ENCODE data around the gene NARF. TPM values are rescaled to one million over a fixed set of nuclear protein-coding genes. Genes with fewer than 3 reads are reported as not detected.
"Not testable (repeated sequence)": the region's sequence is repeated elsewhere in the genome, so short reads cannot be mapped to it uniquely, and the experiment has no call there.

Gene NARF
- polyA plus RNA-seq, 4 donors, result 73.4 to 77.4 (median 74.8) TPM

- no peak for DNase-seq (ENCODE audit: low read depth in 4 of 4, low spot score in 3 of 4)
Observed at GRCh38 chr17:82495844-82496528, 37.4 kb downstream of the NARF start.

GRCh38 chr17:82496529-82497434, 38.2 kb downstream of the NARF start:
- peak; percentile 86 to 90 (median 87) for DNase-seq (ENCODE audit: low read depth in 4 of 4, low spot score in 3 of 4)

GRCh38 chr17:82497483-82498405, 39.2 kb downstream of the NARF start:
- peak in 1 of 4 donors; percentile 39 for DNase-seq (ENCODE audit: low read depth in 4 of 4, low spot score in 3 of 4)

- no peak for DNase-seq (ENCODE audit: low read depth in 4 of 4, low spot score in 3 of 4)
Observed at GRCh38 chr17:82502207-82502606, 43.7 kb downstream of the NARF start.

GRCh38 chr17:82503094-82503727, 44.7 kb downstream of the NARF start:
- no peak for DNase-seq (ENCODE audit: low read depth in 4 of 4, low spot score in 3 of 4)

- DNase-seq (ENCODE audit: low read depth in 4 of 4, low spot score in 3 of 4), result no peak
Observed at GRCh38 chr17:82503728-82504308, 45.3 kb downstream of the NARF start.

- DNase-seq (ENCODE audit: low read depth in 4 of 4, low spot score in 3 of 4), result no peak
Observed at GRCh38 chr17:82505296-82505695, 46.8 kb downstream of the NARF start.

GRCh38 chr17:82506402-82506801, 47.9 kb downstream of the NARF start:
- DNase-seq (ENCODE audit: low read depth in 4 of 4, low spot score in 3 of 4), result not testable (repeated sequence)

- DNase-seq (ENCODE audit: low read depth in 4 of 4, low spot score in 3 of 4), result no peak
Observed at GRCh38 chr17:82507631-82508175, 49.2 kb downstream of the NARF start.

- DNase-seq (ENCODE audit: low read depth in 4 of 4, low spot score in 3 of 4), result not testable (repeated sequence)
Observed at GRCh38 chr17:82511642-82512041, 53.1 kb downstream of the NARF start.

GRCh38 chr17:82513864-82514263, 55.3 kb downstream of the NARF start:
- DNase-seq (ENCODE audit: low read depth in 4 of 4, low spot score in 3 of 4), result not testable (repeated sequence)

- no peak for DNase-seq (ENCODE audit: low read depth in 4 of 4, low spot score in 3 of 4)
Observed at GRCh38 chr17:82517230-82517865, 58.8 kb downstream of the NARF start.

- DNase-seq (ENCODE audit: low read depth in 4 of 4, low spot score in 3 of 4), result peak; percentile 85 to 88 (median 87)
Observed at GRCh38 chr17:82518826-82519810, 60.6 kb downstream of the NARF start, which contains the start of gene FOXK2. Gene FOXK2 (plus strand): TSS chr17:82519732. CDS start chr17:82519889, 157 bp downstream.

GRCh38 chr17:82519971-82520903, 61.7 kb downstream of the NARF start:
- DNase-seq (ENCODE audit: low read depth in 4 of 4, low spot score in 3 of 4), result no peak

- no peak for DNase-seq (ENCODE audit: low read depth in 4 of 4, low spot score in 3 of 4)
Observed at GRCh38 chr17:82524540-82524939, 66.0 kb downstream of the NARF start.

GRCh38 chr17:82525712-82526111, 67.2 kb downstream of the NARF start:
- no peak for DNase-seq (ENCODE audit: low read depth in 4 of 4, low spot score in 3 of 4)

GRCh38 chr17:82527898-82528297, 69.4 kb downstream of the NARF start:
- no peak for DNase-seq (ENCODE audit: low read depth in 4 of 4, low spot score in 3 of 4)
